DMS79 treated with DMSO at 0.1 percent for 48 hours (cell line): Measurements from ENCODE around the gene TENT5A.

Experiments used
- DNase-seq: peaks from one replicate; lab custom pipeline; 2025; lab: John Stamatoyannopoulos, UW

TENT5A gene

DNA sequence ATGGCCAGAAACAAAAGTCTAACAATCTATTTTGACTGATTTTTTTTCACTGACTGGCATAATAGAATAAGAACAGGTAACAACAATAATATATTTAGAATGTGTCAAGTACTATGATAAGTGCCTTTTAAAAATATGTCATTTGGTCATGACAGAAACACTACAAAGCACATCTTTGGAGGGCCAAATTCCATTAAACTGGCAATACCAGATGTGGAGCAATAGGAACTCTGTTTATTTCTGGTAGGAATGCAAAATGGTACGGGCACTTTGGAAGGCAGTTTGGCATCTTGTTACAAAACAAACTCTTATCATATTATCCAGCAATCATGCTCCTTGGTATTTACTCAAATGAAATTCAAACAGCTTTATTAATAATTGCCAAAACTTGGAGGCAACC, 39.3 kb downstream of the TENT5A start:
- no peak for DNase-seq

- DNase-seq, result no peak
These were observed 44.3 kb downstream of the TENT5A start for GRCh38 chr6:81708113-81708699.

GRCh38 chr6:81704700-81705099, 47.8 kb downstream of the TENT5A start:
- DNase-seq, result no peak

DNA sequence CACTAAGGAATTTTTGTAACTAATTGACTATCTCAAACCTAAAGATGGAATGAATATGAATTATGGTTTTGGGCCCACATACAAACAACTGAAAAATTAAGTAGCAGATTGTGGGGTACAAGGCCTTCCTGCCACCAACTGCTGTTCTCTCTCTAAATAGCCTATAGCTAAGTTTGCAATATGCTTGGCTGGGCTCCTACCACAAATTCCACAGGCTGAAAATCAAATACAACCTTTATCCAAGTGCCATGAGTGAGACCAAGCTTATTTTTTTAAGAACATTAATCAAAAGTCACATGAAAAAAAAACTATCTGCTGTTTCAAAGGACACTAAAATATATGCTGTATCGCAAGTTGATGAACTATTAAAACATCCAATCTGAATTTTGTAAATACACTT, 52.1 kb downstream of the TENT5A start:
- no peak for DNase-seq

DNA sequence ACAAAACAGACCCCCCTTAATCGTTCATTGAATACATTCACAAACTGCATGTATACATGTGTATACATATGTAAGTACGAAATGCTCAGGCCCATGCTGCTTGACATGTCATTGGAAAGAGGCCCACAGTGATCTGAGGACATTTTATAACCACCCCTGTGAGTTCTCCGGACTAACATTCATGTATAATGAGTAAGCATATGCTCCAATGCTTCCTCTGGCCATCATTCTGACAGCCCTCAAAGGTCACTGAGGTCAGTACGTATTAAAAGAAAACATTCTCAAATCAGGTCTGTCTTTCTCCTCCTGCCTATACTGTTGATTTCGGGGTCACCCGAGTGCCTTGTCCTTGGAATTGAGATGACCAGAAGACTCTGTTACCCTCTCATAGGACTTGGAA, 54.9 kb downstream of the TENT5A start:
- DNase-seq, result no peak

DNA sequence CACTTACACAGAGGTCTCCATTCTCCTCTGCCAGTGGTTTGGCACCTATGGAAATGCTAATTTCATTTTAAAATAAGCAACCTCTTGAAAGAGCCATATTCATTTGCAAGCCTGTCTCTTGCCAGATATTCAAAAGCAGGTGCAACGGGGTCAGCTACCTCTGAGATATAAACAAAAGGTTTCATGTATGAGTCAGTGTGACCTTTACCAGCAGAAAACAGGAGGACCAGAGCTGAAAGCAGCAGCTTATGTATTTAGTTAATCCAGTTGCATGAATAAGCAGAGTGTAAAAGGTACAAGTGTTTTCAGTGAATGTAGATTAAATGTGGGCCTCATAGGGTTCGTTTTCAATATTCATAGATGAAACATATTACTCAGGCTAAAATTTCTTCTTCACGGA, 56.0 kb downstream of the TENT5A start:
- DNase-seq, result no peak
